ENCODE results near the gene ASIC4. TPM values are rescaled to one million over a fixed set of nuclear protein-coding genes. Genes with fewer than 3 reads are reported as not detected.

The ASIC4 gene
- total and polyA plus RNA-seq, 9 of the 15 experiments (the other 6 are each of a cell fraction or from before 2014, with no cell fraction given) = 0.07 to 19.2 (median 4.8) TPM

- TF ChIP-seq TAF15 (IDR thresholded peaks at IDR 0.05; ENCODE audit: low read depth, low read length) (no peak), ZFX (CRISPR knock-in tag; IDR thresholded peaks at IDR 0.05) (peak; percentile 48), RUNX1 (IDR thresholded peaks at IDR 0.05; ENCODE audit: low read depth) (no peak), SNRNP70 (optimal IDR thresholded peaks at IDR 0.05; ENCODE audit: low read depth, low read length) (no peak), ZNF589 (CRISPR knock-in tag; IDR thresholded peaks at IDR 0.05; ENCODE audit: low read depth) (0 out of 2 replicates have a peak, but pooled peaks have one; percentile 27), SRSF7 (optimal IDR thresholded peaks at IDR 0.05; ENCODE audit: low read depth, low read length) (no peak), LCOR (CRISPR knock-in tag; IDR thresholded peaks at IDR 0.05) (no peak), MEIS2 (IDR thresholded peaks at IDR 0.05; ENCODE audit: partially characterized antibody) (no peak), POLR2H (tag; IDR thresholded peaks at IDR 0.05; ENCODE audit: low read depth) (no peak), BRF2 (IDR thresholded peaks at IDR 0.05; ENCODE audit: borderline replicate concordance, insufficient read depth, insufficient read length) (no peak), NELFE (IDR thresholded peaks at IDR 0.05; ENCODE audit: insufficient read depth, insufficient read length) (no peak), ZNF263 (CRISPR knock-in tag; IDR thresholded peaks at IDR 0.05; ENCODE audit: borderline replicate concordance) (no peak), SMC3 (conservative IDR thresholded peaks at IDR 0.05; ENCODE audit: insufficient read depth, low read depth, low read length) (no peak), SPI1 (IDR thresholded peaks at IDR 0.05; ENCODE audit: borderline replicate concordance, low read depth, low read length) (peak; percentile 81), HNRNPL (IDR thresholded peaks at IDR 0.05; ENCODE audit: low read depth, low read length) (no peak), ERF (CRISPR knock-in tag; IDR thresholded peaks at IDR 0.05) (0 out of 2 replicates have a peak, but pooled peaks have one; percentile 22), CCAR2 (IDR thresholded peaks at IDR 0.05; ENCODE audit: low read depth, low read length) (no peak), KDM1A (IDR thresholded peaks at IDR 0.05) (no peak), GABPB2 (CRISPR knock-in tag; conservative IDR thresholded peaks at IDR 0.05) (no peak), DMBX1 (CRISPR knock-in tag; IDR thresholded peaks at IDR 0.05; ENCODE audit: borderline replicate concordance) (0 out of 2 replicates have a peak, but pooled peaks have one; percentile 52), CHCHD3 (CRISPR knock-in tag; IDR thresholded peaks at IDR 0.05) (no peak)
- TF ChIP-seq, protein P1, sequence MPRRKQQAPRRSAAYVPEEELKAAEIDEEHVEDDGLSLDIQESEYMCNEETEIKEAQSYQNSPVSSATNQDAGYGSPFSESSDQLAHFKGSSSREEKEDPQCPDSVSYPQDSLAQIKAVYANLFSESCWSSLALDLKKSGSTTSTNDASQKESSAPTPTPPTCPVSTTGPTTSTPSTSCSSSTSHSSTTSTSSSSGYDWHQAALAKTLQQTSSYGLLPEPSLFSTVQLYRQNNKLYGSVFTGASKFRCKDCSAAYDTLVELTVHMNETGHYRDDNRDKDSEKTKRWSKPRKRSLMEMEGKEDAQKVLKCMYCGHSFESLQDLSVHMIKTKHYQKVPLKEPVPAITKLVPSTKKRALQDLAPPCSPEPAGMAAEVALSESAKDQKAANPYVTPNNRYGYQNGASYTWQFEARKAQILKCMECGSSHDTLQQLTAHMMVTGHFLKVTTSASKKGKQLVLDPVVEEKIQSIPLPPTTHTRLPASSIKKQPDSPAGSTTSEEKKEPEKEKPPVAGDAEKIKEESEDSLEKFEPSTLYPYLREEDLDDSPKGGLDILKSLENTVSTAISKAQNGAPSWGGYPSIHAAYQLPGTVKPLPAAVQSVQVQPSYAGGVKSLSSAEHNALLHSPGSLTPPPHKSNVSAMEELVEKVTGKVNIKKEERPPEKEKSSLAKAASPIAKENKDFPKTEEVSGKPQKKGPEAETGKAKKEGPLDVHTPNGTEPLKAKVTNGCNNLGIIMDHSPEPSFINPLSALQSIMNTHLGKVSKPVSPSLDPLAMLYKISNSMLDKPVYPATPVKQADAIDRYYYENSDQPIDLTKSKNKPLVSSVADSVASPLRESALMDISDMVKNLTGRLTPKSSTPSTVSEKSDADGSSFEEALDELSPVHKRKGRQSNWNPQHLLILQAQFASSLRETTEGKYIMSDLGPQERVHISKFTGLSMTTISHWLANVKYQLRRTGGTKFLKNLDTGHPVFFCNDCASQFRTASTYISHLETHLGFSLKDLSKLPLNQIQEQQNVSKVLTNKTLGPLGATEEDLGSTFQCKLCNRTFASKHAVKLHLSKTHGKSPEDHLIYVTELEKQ (CRISPR knock-in tag; IDR thresholded peaks at IDR 0.05) = no peak
Observed at GRCh38 chr2:219523031-219523671, 8.9 kb downstream of the ASIC4 start (continued).

Measured in K562 (cell line).